A549 (cell line): ENCODE results near the gene BFSP1. TPM values are rescaled to one million over a fixed set of nuclear protein-coding genes. Genes with fewer than 3 reads are reported as not detected.

Experiments used
- ATOH8 ChIP-seq: fragments of 250-450 bp; sonication (Bioruptor Pico); IDR thresholded peaks from 2 replicates; pipeline ENCODE4 v1.5.0; 2020; ENCODE audit warnings: low read depth, mild to moderate bottlenecking, moderate library complexity
- BCL3 ChIP-seq: fragments of >200 bp; sonication (Bioruptor Twin); formaldehyde crosslinking; IDR thresholded peaks from 3 replicates; pipeline ENCODE4 v1.6.1; 2016
- BHLHE40 ChIP-seq: IDR thresholded peaks from 2 replicates; pipeline ENCODE4 v1.6.1; 2012; ENCODE audit warnings: low read depth, low read length, inconsistent platforms
- CBX8 ChIP-seq: fragments of 200-600 bp; sonication (generic); IDR thresholded peaks from 2 replicates; pipeline ENCODE4 v1.6.1; 2016
- CHD2 ChIP-seq: fragments of 150-350 bp; IDR thresholded peaks from 2 replicates; pipeline ENCODE4 v1.6.1; 2014; ENCODE audit warnings: low read length; ENCODE audit not compliant: partially characterized antibody
- E2F6 ChIP-seq: IDR thresholded peaks from 2 replicates; pipeline ENCODE4 v1.6.1; 2012; ENCODE audit warnings: low read depth, borderline replicate concordance
- EHF ChIP-seq: fragments of 250-450 bp; sonication (Bioruptor Pico); IDR thresholded peaks from 2 replicates; pipeline ENCODE4 v1.5.0; 2020; ENCODE audit warnings: mild to moderate bottlenecking
- ELK1 ChIP-seq: fragments of 150-350 bp; IDR thresholded peaks from 2 replicates; pipeline ENCODE4 v1.6.1; 2014; ENCODE audit warnings: low read depth, mild to moderate bottlenecking, low read length
- ESRRA ChIP-seq: fragments of 150-350 bp; IDR thresholded peaks from 2 replicates; pipeline ENCODE4 v1.6.1; 2014; ENCODE audit warnings: mild to moderate bottlenecking, low read length, borderline replicate concordance
- FOSB ChIP-seq: fragments of 250-450 bp; sonication (Bioruptor Pico); IDR thresholded peaks from 2 replicates; pipeline ENCODE4 v1.5.0; 2020; ENCODE audit warnings: mild to moderate bottlenecking, moderate library complexity
- FOXS1 ChIP-seq: fragments of 250-450 bp; sonication (Bioruptor Pico); IDR thresholded peaks from 2 replicates; pipeline ENCODE4 v1.5.0; 2020; ENCODE audit warnings: mild to moderate bottlenecking, moderate library complexity
- GATA3 ChIP-seq: IDR thresholded peaks from 2 replicates; pipeline ENCODE4 v1.6.1; 2012; ENCODE audit warnings: borderline replicate concordance
- HDAC2 ChIP-seq: fragments of 200-600 bp; sonication (generic); IDR thresholded peaks from 2 replicates; pipeline ENCODE4 v1.6.1; 2016
- HEYL ChIP-seq: fragments of 250-450 bp; sonication (Bioruptor Pico); IDR thresholded peaks from 2 replicates; pipeline ENCODE4 v1.8.0; 2021; ENCODE audit warnings: mild to moderate bottlenecking, moderate library complexity
- HMGXB4 ChIP-seq: fragments of 250-450 bp; sonication (Bioruptor Pico); IDR thresholded peaks from 2 replicates; pipeline ENCODE4 v1.5.0; 2021; ENCODE audit warnings: mild to moderate bottlenecking, moderate library complexity, borderline replicate concordance
- HOXB13 ChIP-seq: fragments of 250-450 bp; sonication (Bioruptor Pico); IDR thresholded peaks from 2 replicates; pipeline ENCODE4 v1.5.0; 2020; ENCODE audit warnings: low read depth, mild to moderate bottlenecking, moderate library complexity
- HOXB5 ChIP-seq: fragments of 250-450 bp; sonication (Bioruptor Pico); IDR thresholded peaks from 2 replicates; pipeline ENCODE4 v1.5.0; 2020; ENCODE audit warnings: mild to moderate bottlenecking, moderate library complexity
- JUN ChIP-seq, 2 experiments: fragments of >200 bp; sonication (Bioruptor Twin); formaldehyde crosslinking; IDR thresholded peaks; 2 replicates in 1 of 2; 3 replicates in 1 of 2; pipeline ENCODE4 v1.6.1; 2016 to 2017
- JUNB ChIP-seq: fragments of >200 bp; sonication (Bioruptor Twin); formaldehyde crosslinking; IDR thresholded peaks from 2 replicates; pipeline ENCODE4 v1.6.1; 2016
- MAFK ChIP-seq: fragments of 450-650 bp; IDR thresholded peaks from 2 replicates; pipeline ENCODE4 v1.6.1; 2014; ENCODE audit not compliant: partially characterized antibody
- MAX ChIP-seq: IDR thresholded peaks from 2 replicates; pipeline ENCODE4 v1.6.1; 2012
- NFE2L2 ChIP-seq: fragments of 150-350 bp; conservative IDR thresholded peaks from 2 replicates; pipeline ENCODE4 v1.6.1; 2014; ENCODE audit warnings: low read length
- NPAS2 ChIP-seq: fragments of 250-450 bp; sonication (Bioruptor Pico); IDR thresholded peaks from 2 replicates; pipeline ENCODE4 v1.8.0; 2022; ENCODE audit warnings: mild to moderate bottlenecking, moderate library complexity, borderline replicate concordance
- NR3C1 ChIP-seq: fragments of >200 bp; sonication (Bioruptor Twin); formaldehyde crosslinking; IDR thresholded peaks from 3 replicates; pipeline ENCODE4 v1.6.1; 2017
- PHF8 ChIP-seq: fragments of 200-600 bp; sonication (generic); IDR thresholded peaks from 2 replicates; pipeline ENCODE4 v1.6.1; 2016; ENCODE audit warnings: low read depth, mild to moderate bottlenecking, antibody characterized with exemption, moderate library complexity, borderline replicate concordance
- POLR2A ChIP-seq: IDR thresholded peaks from 2 replicates; pipeline ENCODE4 v1.6.1; 2012; ENCODE audit warnings: mild to moderate bottlenecking, low read length
- POLR2AphosphoS2 ChIP-seq: conservative IDR thresholded peaks from 2 replicates; pipeline ENCODE4 v1.6.1; 2012; ENCODE audit warnings: low read length, improper control_type of control experiment, inconsistent platforms
- RARB ChIP-seq: fragments of 250-450 bp; sonication (Bioruptor Pico); IDR thresholded peaks from 2 replicates; pipeline ENCODE4 v1.8.0; 2021; ENCODE audit warnings: mild to moderate bottlenecking, moderate library complexity
- RCOR1 ChIP-seq: fragments of 150-350 bp; IDR thresholded peaks from 2 replicates; pipeline ENCODE4 v1.6.1; 2014; ENCODE audit warnings: antibody characterized with exemption, low read length, low read depth
- RNF2 ChIP-seq: fragments of 200-600 bp; sonication (generic); IDR thresholded peaks from 2 replicates; pipeline ENCODE4 v1.6.1; 2016; ENCODE audit warnings: low read depth, mild to moderate bottlenecking, antibody characterized with exemption, moderate library complexity, borderline replicate concordance
- SMC3 ChIP-seq: fragments of >200 bp; sonication (Bioruptor Twin); formaldehyde crosslinking; IDR thresholded peaks from 3 replicates; pipeline ENCODE4 v1.6.1; 2018; ENCODE audit warnings: inconsistent platforms
- SREBF2 ChIP-seq: fragments of 450-650 bp; IDR thresholded peaks from 2 replicates; pipeline ENCODE4 v1.6.1; 2014; ENCODE audit warnings: mild to moderate bottlenecking, moderate library complexity
- TFCP2L1 ChIP-seq: fragments of 250-450 bp; sonication (Bioruptor Pico); IDR thresholded peaks from 2 replicates; pipeline ENCODE4 v1.5.0; 2021; ENCODE audit warnings: mild to moderate bottlenecking
- ZC3H11A ChIP-seq: fragments of 450-650 bp; IDR thresholded peaks from 2 replicates; pipeline ENCODE4 v1.6.1; 2014; ENCODE audit warnings: antibody characterized with exemption, mild to moderate bottlenecking
- ZFP36 ChIP-seq: fragments of 450-650 bp; IDR thresholded peaks from 2 replicates; pipeline ENCODE4 v1.6.1; 2014; ENCODE audit warnings: borderline replicate concordance; ENCODE audit not compliant: partially characterized antibody
- ZSCAN20 ChIP-seq: fragments of 250-450 bp; sonication (Bioruptor Pico); IDR thresholded peaks from 2 replicates; pipeline ENCODE4 v1.8.0; 2022; ENCODE audit warnings: mild to moderate bottlenecking, moderate library complexity
- polyA plus RNA-seq, 4 experiments: library from polyadenylated mRNA; depleted of rRNA in 3 of 4; stranded (reverse); fragments of >200 nt; fragmentation: RNase III in 1 of 4; extraction: RNeasy Plus Mini Kit Qiagen cat#74134 plus additional on column Dnase treatment in 1 of 4; gene quantifications; 2 replicates in 3 of 4; 3 replicates in 1 of 4; pipeline ENCODE4 v1.2.3, GENCODE V29; 2011 to 2017

BFSP1 gene
- polyA plus RNA-seq, 2 of the 4 experiments (the other 2 are of a cell fraction) = 7.2 to 8.3 TPM

- TF ChIP-seq BCL3 = peak; percentile 51; the same call in 1 of the 3 replicates
- peak; percentile 62 for TF ChIP-seq FOXS1 (CRISPR knock-in tag)
- TF ChIP-seq POLR2A = peak; percentile 53
- peak; percentile 78 for TF ChIP-seq HOXB13
- TF ChIP-seq ATOH8 = 0 out of 2 replicates have a peak, but pooled peaks have one; percentile 62
- TF ChIP-seq NR3C1 = no peak
- peak; percentile 63; the same call in 1 of the 2 replicates for TF ChIP-seq HMGXB4
- TF ChIP-seq MAX = peak; percentile 62
- peak; percentile 82 for TF ChIP-seq HOXB5
- TF ChIP-seq CBX8 = no peak
- TF ChIP-seq SREBF2 = no peak
- TF ChIP-seq ZFP36 = no peak
- TF ChIP-seq MAFK = peak; percentile 66
- peak in 1 of 2 experiments; percentile 91 for TF ChIP-seq JUN (IDR thresholded peaks at IDR 0.05)
- no peak; the same call in 1 of the 2 replicates for TF ChIP-seq ZC3H11A
- no peak for TF ChIP-seq NPAS2 (CRISPR knock-in tag)
- peak; percentile 81; the same call in 1 of the 2 replicates for TF ChIP-seq ZSCAN20
- 0 out of 2 replicates have a peak, but pooled peaks have one; percentile 31 for TF ChIP-seq PHF8
- TF ChIP-seq NFE2L2 = no peak; the same call in none of the 2 replicates
- peak; percentile 42; the same call in 1 of the 2 replicates for TF ChIP-seq GATA3
- no peak for TF ChIP-seq SMC3
- TF ChIP-seq CHD2 = peak; percentile 3
- no peak; the same call in 1 of the 2 replicates for TF ChIP-seq FOSB (CRISPR knock-in tag)
- peak; percentile 52; the same call in 1 of the 2 replicates for TF ChIP-seq E2F6
- TF ChIP-seq EHF (CRISPR knock-in tag) = peak; percentile 74; the same call in 1 of the 2 replicates
- TF ChIP-seq HEYL = peak; percentile 86
- no peak for TF ChIP-seq RCOR1
- TF ChIP-seq JUNB = peak; percentile 94
- no peak for TF ChIP-seq ELK1
- peak; percentile 78 for TF ChIP-seq TFCP2L1
- no peak for TF ChIP-seq ESRRA
- no peak for TF ChIP-seq POLR2AphosphoS2
- TF ChIP-seq RARB (CRISPR knock-in tag) = peak; percentile 39; the same call in 1 of the 2 replicates
- TF ChIP-seq RNF2 = no peak
- TF ChIP-seq BHLHE40 = no peak
- TF ChIP-seq HDAC2 = no peak
Observed at GRCh38 chr20:17558154-17558940, 27.2 kb upstream of the BFSP1 start (continued).
